Left forelimb (tissue), 1 donor: ENCODE results near the gene CFAP161.

Experiments
- DNase-seq: peaks from one replicate; pipeline ENCODE4 v3.0.0-alpha.2; 2018; ENCODE audit warnings: low spot score

CFAP161 gene, protein sequence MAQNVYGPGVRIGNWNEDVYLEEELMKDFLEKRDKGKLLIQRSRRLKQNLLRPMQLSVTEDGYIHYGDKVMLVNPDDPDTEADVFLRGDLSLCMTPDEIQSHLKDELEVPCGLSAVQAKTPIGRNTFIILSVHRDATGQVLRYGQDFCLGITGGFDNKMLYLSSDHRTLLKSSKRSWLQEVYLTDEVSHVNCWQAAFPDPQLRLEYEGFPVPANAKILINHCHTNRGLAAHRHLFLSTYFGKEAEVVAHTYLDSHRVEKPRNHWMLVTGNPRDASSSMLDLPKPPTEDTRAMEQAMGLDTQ

DNA sequence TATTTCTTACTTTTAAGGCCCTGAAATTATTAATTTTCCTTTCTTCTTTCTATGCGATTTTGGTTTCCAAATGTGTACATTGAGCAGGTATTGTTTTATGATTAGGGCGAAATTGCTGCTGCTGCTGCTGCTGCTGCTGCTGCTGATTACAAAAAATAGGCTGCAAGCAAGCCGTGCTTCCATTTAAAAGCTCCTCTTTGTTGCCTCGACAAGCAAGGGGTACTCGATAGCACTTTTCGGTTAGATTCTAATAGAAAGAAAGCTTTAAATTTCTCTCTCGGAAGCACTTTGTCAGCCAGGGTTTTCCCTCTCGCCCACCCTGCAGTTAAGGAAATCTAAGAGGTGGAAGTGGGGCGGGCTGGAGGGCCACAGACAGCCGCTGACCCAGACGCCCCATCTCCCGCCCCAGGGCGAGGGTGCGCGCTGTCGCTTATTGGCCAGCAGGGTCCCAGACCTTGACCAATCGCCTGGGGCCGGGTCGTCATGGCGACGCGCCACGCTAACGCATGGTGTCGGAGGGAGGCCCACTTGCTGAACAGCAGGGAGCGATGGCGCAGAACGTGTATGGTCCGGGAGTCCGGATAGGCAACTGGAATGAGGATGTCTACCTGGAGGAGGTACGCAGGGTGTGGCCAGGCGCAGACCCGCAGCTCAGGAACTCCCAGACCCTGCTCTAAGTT, at the start of gene CFAP161:
TSS of gene CFAP161 (plus strand) at position 489 of the 680 bp plus-strand sequence. CDS start at position 549, 60 bp downstream.
- peak; percentile 90 for DNase-seq

DNA sequence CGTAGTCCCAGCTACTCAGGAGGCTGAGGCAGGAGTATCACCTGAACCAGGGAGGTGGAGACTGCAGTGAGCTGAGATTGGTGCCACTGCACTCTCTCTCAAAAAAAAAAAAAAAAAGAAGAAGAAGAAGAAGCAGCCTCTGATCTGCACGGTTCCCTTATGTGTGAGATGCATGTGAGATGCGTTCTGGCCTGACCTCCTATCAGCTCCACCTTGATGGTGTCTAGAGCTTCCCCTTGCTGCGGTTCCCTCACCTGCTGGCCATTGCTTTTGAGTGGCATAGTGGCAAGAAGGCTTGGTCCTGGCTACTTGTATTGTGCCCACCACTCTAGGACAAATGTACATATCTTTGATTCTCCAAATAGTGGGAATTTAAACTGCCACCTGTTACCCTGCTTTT, 49.4 kb upstream of the CFAP161 start:
- no peak for DNase-seq

DNA sequence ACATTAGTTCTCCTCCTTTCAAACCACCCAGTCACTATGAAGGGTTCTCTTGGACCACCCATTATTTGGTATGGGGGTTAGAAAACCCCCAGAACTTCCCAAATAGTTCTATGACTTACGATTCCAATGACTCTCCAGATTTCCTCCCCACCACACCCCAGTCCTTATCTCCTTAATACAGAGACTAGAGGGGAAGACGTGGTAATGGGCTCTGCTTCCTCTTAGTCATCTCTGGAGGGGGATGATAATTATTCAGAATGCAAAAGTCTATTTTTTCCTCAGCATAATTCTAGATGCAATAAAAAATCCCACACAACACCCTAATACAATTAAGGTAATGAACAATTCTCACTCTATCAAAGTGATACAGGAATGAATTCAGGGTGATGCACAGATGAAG, 48.9 kb upstream of the CFAP161 start:
- no peak for DNase-seq

DNA sequence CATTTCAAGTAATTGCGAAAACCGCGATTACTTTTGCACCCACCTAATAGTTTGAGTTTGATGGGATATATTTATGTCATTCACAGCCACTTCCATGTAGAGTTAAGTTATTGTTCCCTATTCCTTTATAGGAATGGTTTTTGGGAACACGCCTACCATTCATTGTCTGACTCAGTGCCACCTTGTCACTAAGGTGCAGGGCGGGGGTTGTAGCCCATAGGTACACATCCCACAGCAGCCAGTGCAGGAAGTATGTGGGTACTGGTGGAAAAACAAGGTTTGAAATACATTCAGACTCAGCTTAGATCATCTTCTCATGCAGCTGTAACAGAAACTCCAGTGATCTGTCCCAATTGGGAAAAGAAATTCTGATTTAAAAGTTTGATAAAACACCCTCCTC, 48.2 kb upstream of the CFAP161 start:
- no peak for DNase-seq

DNA sequence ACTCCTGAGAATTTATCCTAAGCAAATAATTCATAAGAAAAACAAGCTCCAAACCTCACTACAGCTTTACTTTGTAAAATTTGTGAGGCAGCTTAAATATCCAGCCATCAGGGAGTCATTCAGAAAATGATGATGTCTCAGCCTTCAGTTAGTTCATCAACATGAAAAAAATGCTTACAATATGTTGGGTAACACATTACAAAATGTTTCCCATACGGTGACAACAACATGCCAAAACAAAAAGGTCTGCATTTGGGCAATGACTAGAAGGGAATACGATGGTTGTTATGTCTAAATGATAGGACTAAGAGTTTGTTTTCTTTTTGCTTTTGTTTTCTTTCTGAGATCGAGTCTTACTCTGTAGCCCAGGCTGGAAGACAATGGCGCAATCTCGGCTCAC, 47.0 kb upstream of the CFAP161 start:
- no peak for DNase-seq

DNA sequence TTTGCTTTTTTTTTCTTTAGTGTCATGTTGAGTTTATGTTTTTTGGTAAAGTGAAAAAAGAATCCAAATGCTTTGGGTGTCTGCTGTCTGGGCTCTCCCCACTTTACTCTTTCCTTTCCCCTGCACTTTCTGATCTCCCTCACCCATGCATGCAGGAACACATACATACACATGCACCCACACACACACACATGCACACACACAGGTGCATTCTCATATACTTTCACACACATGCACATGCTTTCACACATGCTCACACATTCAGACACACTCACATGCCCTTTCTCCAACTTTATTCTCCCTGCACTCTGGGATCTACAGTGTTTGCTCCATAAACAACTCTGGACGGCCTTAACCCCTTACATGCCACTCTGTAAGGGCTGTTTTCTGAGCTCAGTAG, 46.4 kb upstream of the CFAP161 start:
- DNase-seq, result no peak

DNA sequence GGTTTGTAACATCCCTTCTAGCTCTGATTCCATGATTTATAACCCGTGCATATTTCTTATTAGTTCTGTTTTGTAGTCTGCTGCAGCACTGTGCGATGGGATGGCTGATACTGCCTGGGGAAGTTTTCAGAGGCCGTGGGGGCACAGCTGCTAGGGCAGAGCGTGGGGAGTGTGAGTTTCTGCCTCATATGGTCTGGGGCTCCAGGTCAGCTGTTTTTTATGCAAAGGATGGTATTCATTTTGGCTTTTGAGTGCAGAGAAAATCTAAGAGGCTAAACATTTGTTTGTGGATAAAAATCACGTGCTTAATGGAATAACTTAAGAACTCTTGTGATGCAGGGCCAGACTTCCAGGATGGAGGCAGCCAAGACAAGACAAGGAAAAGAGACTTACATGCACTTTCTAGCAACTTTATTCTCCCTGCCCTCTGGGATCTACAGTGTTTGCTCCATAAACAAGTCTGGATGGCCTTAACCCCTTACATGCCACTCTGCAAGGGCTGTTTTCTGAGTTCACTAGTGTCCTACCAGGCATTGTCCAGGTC, 45.5 kb upstream of the CFAP161 start:
- no peak for DNase-seq

DNA sequence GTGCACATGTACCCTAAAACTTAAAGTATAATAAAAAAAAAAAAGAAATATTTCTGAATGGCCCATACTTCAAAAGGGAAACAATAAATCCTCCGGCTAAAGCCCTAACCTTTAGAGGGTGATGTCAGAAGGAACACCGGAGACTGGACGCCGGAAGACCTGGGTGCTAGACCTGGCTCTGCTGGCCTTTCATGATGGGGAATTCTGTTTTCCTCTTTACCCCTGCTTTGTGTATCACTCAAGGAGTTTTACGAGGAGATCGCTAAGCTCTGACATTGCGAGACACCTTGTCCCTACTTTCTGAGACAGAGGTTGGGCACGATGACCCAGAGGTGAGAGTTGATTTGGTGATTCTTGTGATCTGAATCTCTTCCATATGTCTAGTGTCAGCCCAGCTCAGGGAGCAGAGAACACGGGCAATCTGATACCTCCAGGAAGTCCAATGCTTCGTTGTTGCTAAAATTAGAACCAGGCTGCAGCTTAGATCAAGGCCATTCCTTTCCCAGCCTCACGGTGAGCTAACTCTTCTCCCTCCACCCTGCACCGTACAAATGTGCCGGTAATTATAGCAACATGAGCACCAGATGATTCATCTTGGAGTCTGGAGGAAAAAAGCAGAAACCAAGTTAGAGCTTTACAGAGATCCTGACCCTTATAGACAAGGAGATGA, 42.0 kb upstream of the CFAP161 start:
- no peak for DNase-seq

DNA sequence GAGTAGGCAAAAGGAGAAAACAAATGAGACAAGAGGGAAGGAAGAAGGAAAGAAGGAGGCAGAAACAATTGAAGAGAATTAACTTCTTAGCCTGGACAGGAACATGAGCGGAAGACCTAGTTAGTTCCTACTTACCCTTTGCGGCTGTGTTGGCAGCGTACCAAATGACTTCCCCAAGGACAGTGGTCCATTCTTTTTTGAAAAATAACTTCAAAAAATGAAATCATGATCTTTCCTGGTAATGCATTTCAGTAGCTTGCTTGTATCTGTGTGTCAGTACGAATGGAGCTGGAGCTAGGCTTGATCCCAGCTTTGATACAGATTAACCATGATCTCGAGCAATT, 41.5 kb upstream of the CFAP161 start:
- DNase-seq, result no peak

DNA sequence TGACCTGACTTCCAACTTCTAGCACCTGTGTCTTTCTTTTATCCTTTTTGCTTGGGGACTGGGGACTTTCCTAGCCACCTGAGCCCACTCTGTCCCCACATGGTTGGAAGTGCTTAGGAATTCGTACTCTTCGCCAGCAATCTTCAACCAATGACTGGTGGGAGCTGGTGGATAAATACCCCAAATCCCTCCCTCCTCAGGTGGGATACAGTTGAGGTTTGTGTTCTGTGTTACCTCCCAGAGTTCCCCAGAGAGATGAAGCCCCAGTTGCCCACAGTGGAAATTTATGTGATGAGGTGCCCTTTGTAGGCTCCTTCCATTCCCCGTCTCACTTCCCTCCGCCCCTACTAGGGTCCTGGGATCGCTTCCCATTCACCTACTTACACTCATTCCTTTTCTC, 40.1 kb upstream of the CFAP161 start:
- DNase-seq, result no peak

DNA sequence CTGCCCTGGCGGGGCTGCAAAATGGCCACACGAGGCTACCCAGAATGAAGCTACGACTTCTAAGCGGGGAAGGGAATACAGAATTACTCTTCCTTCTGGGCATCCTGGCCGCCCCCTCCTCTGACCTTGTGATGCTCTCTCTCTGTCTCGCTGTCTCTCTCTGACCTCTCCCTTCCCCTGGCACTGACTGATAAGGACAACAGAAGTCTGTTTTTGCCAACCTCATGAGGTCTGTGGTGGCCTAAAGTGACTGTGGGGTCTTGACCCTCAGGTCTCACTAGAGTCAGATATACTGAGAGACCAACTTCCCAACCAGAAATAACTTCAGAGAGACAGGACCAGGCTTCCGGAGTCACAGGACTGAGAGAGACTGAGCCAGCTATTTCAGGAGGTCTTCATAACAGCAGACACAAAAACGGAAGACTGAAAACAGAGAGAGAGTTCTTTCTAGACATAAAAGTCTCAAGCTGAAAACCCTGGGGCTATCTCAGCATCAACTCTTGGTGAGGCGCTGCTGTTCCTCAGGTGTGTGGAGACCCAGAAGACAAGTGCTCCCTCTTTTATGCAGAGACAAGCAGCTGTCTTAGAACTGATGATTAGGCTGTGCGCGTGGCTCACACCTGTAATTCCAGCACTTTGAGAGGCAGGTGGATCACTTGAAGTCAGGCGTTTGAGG, 38.2 kb upstream of the CFAP161 start:
- no peak for DNase-seq

DNA sequence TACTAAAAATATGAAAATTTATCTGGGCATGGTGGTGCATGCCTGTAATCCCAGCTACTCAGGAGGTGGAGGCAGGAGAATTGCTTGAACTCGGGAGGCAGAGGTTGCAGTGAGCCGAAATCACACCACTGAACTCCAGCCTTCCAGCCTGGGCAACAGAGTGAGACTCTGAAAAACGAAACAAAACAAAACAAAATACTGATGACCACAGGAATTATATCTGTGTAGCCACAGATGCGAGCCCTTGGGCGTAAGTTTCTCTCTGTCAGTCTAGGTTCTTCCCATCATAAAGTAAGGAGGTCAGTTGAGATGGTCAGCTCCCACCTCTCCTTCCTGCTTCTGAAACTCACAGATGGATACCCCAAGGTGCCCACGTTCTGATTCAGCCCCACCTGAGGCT, 37.7 kb upstream of the CFAP161 start:
- DNase-seq, result no peak

DNA sequence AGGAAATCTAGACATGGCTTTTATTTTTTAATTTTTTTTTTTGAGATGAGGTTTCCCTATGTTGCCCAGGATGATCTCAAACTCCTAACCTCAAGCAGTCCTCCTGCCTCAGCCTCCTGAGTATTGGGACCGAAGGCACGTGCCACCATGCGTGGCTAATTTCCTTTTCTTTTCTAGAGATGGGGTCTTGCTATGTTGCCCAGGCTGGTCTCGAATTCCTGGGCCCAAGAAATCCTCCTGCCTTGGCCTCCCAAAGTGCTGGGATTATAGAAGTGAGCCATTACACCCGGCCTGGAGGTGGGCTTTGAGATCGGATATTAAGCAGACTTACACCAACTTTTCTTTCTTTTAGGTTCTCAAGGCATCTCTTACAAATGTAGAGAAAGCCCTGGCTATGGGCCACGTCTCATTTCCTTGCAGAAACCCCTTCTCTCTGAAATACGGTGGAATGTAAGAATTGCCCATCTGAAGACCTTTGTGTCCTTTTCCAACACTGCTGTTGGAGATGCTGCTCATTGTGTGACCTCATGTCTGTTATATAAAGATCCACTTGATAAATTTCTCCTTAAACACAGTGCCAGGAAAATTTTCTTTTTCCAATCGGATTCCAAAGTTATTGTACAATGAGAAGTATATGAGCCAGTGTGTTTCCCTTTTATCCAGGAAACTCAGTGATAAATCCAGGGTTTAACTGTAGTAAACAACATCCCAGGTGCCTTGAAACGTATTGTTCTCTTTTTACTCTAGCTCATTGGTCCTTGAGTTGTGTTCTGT, 36.8 kb upstream of the CFAP161 start:
- no peak for DNase-seq

DNA sequence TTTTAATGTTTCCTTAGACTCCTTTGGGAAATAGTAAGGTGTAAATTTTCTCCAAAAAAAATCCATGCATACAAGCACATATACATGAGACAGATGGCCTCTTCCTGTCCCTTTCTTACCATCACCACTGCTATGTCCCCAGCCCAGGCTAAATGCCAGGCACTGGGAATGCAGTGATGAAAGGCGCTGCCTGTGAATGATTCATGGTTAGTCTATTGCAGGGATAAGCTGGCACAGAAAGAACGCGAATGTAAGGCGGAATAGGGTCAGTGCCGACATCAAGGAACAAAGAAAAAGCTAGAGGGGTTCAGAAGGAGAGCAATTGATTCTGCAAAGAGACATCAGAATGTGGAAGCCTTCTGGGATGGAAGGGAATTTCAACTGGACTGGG, 36.2 kb upstream of the CFAP161 start:
- DNase-seq, result no peak

DNA sequence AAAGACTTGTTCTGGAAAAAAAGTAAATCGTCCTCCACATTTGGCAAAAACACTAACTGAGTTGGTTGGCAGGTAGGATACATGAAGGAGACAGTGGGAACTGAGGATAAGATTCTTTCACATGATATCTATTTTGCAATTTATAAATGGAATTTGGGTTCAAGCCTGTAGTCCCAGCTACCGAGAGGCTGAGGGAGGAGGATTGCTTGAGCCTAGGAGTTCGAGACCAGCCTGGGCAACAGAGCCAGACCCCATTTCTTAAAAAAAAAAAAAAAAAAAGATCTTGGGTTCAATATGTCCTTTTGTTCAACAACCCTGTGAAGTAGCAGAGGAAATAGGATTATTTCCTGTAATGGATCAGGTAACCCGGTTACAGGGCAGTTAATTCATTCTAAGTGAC, 35.7 kb upstream of the CFAP161 start:
- DNase-seq, result no peak

DNA sequence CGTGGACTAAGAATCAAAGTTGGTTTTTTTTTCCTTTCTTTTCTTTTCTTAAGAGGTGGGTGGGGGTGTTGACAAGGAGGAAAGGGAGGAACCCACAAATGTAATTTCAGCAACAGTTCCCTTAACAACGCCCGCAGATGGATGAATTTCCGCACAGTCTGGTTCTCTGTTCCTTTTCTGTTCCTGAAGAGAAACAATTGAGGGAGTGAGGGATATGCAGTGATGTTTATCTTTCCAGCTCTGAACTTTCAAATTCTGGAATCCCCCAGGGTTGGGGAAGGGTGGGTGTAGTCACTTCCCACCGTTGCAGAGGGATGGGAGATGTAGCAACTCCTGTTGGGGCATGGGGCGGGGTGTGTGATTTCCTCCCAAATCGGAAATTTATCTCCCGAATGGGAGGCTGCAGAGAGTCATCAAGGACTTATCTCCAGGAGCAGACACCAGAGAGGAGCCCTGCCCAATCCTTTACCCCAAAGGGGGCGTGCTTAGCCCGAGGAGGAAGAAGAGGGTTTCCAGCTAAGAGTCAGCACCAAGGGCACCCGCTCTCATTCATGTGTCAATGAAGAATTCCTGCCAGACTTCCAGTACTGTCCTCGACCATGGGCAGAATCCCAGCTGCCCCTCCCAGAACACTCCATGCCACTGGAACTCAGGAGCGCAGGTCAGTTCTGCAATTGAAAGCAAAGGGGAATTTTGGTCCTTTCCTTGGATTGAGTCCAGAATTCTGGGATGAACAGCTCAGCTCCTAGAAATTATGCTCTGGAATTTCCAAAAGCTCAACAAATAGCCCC, 35.0 kb upstream of the CFAP161 start:
- DNase-seq, result no peak

DNA sequence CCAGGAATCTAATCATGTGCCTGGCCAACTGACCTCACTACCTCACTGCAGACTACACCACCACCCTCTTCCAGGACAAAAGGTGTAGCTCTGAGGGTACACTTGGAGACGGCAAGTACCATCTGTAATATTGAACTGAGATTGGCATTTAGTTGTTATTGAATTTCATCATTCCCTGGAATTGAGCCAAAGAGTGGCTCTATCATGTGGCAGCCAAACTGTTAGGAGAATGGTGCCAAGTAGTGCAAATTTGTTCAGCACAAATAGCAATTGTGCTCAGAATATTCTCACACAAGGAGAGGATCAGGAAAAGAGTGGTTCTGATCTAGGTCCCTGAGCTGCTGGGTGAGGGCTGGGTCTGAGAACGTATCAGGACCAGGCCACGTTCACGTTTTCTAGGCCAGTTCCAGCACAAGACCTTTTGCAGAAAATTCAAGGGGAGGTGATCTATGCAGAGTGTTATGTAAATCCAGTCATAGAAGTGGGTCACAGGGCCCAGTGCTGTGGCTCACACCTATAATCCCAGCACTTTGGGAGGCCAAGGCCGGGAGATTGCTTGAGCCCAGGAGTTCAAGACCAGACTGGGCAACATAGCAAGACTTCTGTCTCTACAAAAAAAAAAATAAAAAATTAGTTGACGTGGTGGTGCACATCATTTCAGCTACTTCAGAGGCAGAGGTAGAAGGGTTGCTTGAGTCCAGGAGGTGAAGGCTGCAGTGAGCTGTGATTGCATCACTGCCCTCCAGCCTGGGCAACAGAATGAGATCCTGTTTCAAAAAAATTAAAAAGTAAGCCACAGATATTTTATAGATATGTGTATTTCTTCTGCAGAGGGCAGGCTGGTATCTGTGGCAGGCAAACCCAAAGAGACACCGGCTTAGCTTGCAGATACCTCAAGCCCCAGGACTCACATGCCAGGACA, 31.9 kb upstream of the CFAP161 start:
- no peak for DNase-seq

DNA sequence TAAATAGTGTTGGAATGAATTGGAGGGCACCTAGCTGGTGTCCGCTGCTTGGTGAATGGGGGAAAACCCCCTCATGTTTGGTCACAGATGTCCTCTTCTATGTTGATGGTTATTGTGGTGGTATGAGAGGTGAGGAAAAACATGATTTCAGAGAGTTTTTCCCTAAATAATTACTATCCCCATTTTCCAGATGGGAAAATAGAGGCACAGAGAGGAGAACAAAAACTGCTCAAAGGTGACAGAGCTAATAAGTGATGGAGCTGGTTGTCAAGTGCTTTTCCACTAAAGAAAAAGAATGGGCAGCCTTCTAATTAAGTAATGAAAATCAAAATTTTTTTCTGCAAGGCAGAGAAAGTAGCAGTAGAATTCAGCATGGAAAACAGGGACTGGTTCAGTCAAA, 30.2 kb upstream of the CFAP161 start:
- no peak for DNase-seq

DNA sequence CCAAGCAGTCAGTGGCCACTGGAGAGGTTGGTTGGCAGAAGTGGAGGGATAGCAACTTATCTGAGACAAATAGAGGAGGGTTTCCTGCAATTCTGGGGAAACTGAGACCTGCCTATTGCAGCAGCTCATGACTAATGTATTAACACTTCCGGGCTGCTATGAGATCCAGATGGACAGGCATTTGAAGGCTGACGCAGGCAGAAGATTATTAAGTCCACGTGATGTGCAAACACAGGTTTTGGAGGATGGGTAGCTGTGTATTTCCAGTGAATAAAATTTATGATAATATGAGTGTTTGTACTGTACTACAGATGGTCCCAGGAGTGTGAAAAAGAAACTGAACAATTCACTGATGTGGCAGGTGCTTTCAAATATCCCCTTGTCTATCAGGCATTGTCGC, 28.5 kb upstream of the CFAP161 start:
- no peak for DNase-seq

DNA sequence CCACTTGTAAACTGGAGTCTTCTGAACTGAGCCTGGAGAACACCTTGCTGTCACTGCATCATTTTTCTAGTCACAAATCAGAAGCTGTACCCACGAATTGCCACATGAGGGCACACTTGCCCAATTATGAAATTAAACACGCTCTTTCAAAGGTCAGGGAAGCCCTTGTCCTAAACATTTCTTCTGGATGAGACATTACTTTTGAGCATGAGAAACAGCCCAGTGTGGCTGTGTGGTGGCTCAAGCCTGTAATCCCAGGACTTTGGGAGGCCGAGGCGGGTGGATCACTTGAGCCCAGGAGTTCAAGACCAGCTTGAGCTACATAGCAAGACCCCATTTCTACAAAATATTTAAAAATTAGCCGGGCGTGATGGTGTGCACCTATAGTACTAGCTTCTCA, 27.5 kb upstream of the CFAP161 start:
- DNase-seq, result no peak
